SK-N-SH treated with all-trans-retinoic acid at 6 μM for 48 hours (cell line): ENCODE data around the gene EPN2.

Source experiments
- ARNTL ChIP-seq: fragments of 450-650 bp; formaldehyde crosslinking; IDR thresholded peaks from 2 replicates; pipeline ENCODE4 v1.5.0; 2020; ENCODE audit warnings: low read depth, mild to moderate bottlenecking, moderate library complexity, borderline replicate concordance
- RARB ChIP-seq: fragments of 250-450 bp; sonication (Bioruptor Pico); IDR thresholded peaks from 2 replicates; pipeline ENCODE4 v1.8.0; 2021; ENCODE audit warnings: mild to moderate bottlenecking, moderate library complexity
- ZC3H10 ChIP-seq: fragments of 250-450 bp; sonication (Bioruptor Pico); IDR thresholded peaks from 2 replicates; pipeline ENCODE4 v1.5.1; 2021; ENCODE audit warnings: mild to moderate bottlenecking, moderate library complexity

DNA sequence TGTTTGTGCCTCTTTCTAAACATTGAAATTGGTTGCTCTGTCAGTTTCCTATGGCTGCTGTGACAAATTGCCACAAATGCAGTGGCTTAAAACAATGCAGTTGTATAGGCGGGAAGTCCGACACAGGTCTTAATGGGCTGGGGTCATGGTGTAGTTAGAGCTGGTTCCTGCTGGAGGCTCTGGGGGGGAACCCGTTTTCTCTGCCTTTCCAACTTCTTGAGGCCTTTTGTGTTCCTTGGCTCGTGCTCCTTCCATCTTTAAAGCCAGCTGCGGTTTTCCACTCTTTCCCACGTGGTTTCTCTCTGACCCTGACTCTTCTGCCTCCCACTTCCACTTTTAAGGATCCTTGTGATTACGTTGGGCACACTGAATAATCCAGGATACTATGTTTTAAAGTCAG, 12.5 kb downstream of the EPN2 start:
- TF ChIP-seq ARNTL (CRISPR knock-in tag) = no peak
- TF ChIP-seq ZC3H10 (CRISPR knock-in tag) = no peak
- TF ChIP-seq RARB (CRISPR knock-in tag) = no peak
